ENCODE results near the gene OPN4. TPM values are rescaled to one million over a fixed set of nuclear protein-coding genes. Genes with fewer than 3 reads are reported as not detected.

Gene OPN4
- total RNA-seq, 4 donors from 2014 or later, result 0.59 TPM; not detected in 3

GRCh38 chr10:86708068-86708782, 53.9 kb downstream of the OPN4 start:
- H3K27ac ChIP-seq, result no peak overlapping the region
- H3K4me1 ChIP-seq, result peaks cover 0 to 17% (median 3%) of the 10 kb centered on the region in 4 donors
- H3K36me3 ChIP-seq, result no peaks in the 10 kb centered on the region
- peak in 1 of 2 donors; percentile 8 for DNase-seq (ENCODE audit: low spot score in 2 of 2)
- H3K27me3 ChIP-seq, result no peaks in the 10 kb centered on the region
- 69 to 85% methylated on average over 2 to 8 of the region's 8 CpGs for WGBS, 2 donors
- no peaks in the 10 kb centered on the region for H3K9me3 ChIP-seq
- no peak overlapping the region for H3K4me3 ChIP-seq
- TF ChIP-seq, protein P1, sequence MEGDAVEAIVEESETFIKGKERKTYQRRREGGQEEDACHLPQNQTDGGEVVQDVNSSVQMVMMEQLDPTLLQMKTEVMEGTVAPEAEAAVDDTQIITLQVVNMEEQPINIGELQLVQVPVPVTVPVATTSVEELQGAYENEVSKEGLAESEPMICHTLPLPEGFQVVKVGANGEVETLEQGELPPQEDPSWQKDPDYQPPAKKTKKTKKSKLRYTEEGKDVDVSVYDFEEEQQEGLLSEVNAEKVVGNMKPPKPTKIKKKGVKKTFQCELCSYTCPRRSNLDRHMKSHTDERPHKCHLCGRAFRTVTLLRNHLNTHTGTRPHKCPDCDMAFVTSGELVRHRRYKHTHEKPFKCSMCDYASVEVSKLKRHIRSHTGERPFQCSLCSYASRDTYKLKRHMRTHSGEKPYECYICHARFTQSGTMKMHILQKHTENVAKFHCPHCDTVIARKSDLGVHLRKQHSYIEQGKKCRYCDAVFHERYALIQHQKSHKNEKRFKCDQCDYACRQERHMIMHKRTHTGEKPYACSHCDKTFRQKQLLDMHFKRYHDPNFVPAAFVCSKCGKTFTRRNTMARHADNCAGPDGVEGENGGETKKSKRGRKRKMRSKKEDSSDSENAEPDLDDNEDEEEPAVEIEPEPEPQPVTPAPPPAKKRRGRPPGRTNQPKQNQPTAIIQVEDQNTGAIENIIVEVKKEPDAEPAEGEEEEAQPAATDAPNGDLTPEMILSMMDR (IDR thresholded peaks at IDR 0.05), result no peak
- TF ChIP-seq POLR2A (IDR thresholded peaks at IDR 0.05), result no peak
- no peak for TF ChIP-seq EP300 (IDR thresholded peaks at IDR 0.05)

DNA sequence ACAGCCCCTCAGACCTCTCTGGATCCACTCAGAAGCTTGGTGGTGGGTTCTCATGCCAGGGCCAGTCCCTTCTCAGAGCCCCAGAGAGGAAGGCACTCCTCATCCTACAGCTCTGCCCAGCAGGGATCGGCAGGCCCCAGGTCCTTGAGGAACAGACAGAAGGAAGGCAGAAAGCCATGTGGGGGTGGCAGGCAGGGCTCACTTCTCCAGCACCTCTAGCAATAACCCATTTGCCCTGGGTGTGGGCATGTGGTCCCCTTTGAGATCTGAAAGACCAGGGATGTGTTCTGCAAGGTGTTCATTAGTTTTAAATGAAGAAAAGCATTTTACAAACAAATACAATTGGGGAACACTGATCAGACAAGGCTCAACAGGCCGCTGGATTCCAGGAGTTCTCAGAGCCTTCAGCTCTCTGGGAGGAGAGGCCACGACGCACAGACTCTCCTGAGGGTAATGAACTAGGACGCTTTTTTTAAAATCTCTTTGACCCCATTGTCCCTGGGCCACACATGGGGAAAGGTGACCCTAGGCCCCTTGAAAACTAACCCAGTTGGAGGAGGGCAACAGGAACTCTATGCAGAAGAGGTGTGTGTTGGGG, 54.5 kb downstream of the OPN4 start:
- H3K27me3 ChIP-seq, result no peaks in the 10 kb centered on the region
- TF ChIP-seq EP300 (IDR thresholded peaks at IDR 0.05), result no peak
- TF ChIP-seq, protein P1 (IDR thresholded peaks at IDR 0.05), result no peak
- TF ChIP-seq POLR2A (IDR thresholded peaks at IDR 0.05), result no peak
- H3K4me3 ChIP-seq, result no peak overlapping the region
- 60 to 61% methylated on average over 5 of the region's 5 CpGs for WGBS, 2 donors
- DNase-seq (ENCODE audit: low spot score in 2 of 2), result peak in 1 of 2 donors; percentile 0
- H3K4me1 ChIP-seq, result peaks cover 0 to 17% (median 3%) of the 10 kb centered on the region in 4 donors
- H3K36me3 ChIP-seq, result no peaks in the 10 kb centered on the region
- no peak overlapping the region for H3K27ac ChIP-seq
- no peaks in the 10 kb centered on the region for H3K9me3 ChIP-seq

DNA sequence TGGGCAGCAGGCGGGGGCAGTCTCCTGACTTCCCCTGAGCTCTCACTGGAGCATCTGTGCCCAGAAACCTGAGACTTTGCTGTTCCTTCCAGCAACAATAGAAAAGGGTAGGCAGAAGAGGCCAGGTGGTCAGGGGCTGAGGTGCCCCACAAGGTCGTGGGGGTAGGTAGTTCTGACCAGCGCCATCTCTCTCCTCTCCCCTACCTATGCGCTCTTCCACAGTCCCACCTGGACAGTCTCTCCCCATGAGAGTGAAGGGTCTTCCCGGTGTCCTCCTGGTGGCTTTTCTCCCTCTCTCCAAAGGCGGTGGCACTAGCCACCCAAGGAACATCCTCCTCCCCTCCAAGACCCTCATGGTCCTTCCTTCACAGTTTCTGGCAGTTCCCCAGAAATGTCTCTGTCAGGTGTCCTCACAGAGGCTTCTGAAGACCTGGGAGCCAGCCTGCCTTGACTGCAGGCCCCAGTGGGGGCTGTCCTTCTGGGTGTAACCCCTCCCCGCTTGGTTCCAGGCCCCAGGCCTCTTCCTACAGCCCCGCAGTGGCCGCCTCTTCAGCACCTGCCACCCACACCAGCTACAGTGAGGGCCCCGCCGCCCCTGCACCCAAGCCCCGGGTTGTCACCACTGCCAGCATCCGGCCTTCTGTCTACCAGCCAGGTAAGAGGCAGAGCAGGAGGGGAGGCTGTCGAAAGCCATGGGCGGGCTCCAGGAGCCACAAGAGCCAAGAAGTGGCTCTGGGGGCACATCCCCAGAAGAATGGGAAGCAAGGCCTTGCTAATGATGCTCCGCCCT, 55.2 kb downstream of the OPN4 start:
- H3K4me3 ChIP-seq, result no peak overlapping the region
- no peaks in the 10 kb centered on the region for H3K27me3 ChIP-seq
- H3K9me3 ChIP-seq, result no peaks in the 10 kb centered on the region
- no peak overlapping the region for H3K27ac ChIP-seq
- TF ChIP-seq EP300 (IDR thresholded peaks at IDR 0.05) (no peak), POLR2A (IDR thresholded peaks at IDR 0.05) (no peak)
- TF ChIP-seq, protein P1 (IDR thresholded peaks at IDR 0.05), result no peak
- peaks cover 0 to 17% (median 3%) of the 10 kb centered on the region in 4 donors for H3K4me1 ChIP-seq
- 91% methylated on average over 15 to 16 of the region's 16 CpGs for WGBS, 2 donors
- DNase-seq (ENCODE audit: low spot score in 2 of 2), result no peak
- H3K36me3 ChIP-seq, result no peaks in the 10 kb centered on the region

- Histone ChIP-seq H3K4me1 (peaks cover 0 to 17% (median 3%) of the 10 kb centered on the region in 4 donors), H3K4me3 (peak overlapping the region; percentile 73 to 86 (median 82)), H3K9me3 (no peaks in the 10 kb centered on the region), H3K27ac (peak overlapping the region; percentile 87 to 96 (median 96)), H3K36me3 (no peaks in the 10 kb centered on the region), H3K27me3 (no peaks in the 10 kb centered on the region)
- WGBS, 2 donors, result 4 to 5% methylated on average over 27 to 29 of the region's 46 CpGs
- peak in 1 of 2 donors; percentile 83 for TF ChIP-seq EP300 (IDR thresholded peaks at IDR 0.05)
- peak; percentile 7 to 68 for TF ChIP-seq POLR2A (IDR thresholded peaks at IDR 0.05)
- TF ChIP-seq, protein P1 (IDR thresholded peaks at IDR 0.05), result peak; percentile 82 to 98 (median 95)
- peak; percentile 67 to 70 for DNase-seq (ENCODE audit: low spot score in 2 of 2)
These were observed 56.7 kb downstream of the OPN4 start for GRCh38 chr10:86710987-86711512.
